HepG2 (cell line): ENCODE results near the gene RBP2. TPM values are rescaled to one million over a fixed set of nuclear protein-coding genes. Genes with fewer than 3 reads are reported as not detected.

Experiments
- ATAC-seq: fragments of 200-7000 bp; cut with Tn5 transposase; 3 replicates; pipeline ENCODE4 v1.9.1; 2020; ENCODE audit warnings: mild to moderate bottlenecking, moderate library complexity
- BruUV-seq: library from RNA; stranded (reverse); fragments of 400-500 nt; replicated peaks from 2 replicates; lab custom pipeline; 2021; lab: Mats Ljungman, UMichigan
- CTCF ChIA-PET: fragments of 300-600 bp; formaldehyde crosslinking; extraction: SDS; loops from one replicate; lab custom pipeline; 2021; ENCODE audit warnings: low total read pairs, inconsistent platforms, low intra/inter-chr PET ratio; lab: Yijun Ruan, JAX
- POLR2A ChIA-PET: fragments of 350-600 bp; sonication (Branson Sonifier 250); formaldehyde crosslinking; loops from one replicate; lab custom pipeline; 2020; ENCODE audit warnings: antibody characterized with exemption, inconsistent platforms; lab: Yijun Ruan, JAX
- DNase-seq: peaks from one replicate; pipeline ENCODE4 v3.0.0-alpha.2; 2015; ENCODE audit warnings: low spot score
- FAIRE-seq: peaks from 3 replicates; lab custom pipeline; 2011; peaks lifted over from hg19 to GRCh38; lab: Jason Lieb, UNC
- H2AFZ ChIP-seq: one replicate; pipeline ENCODE4 v1.6.1; 2011; ENCODE audit warnings: low read length, inconsistent platforms
- H3K27ac ChIP-seq: fragments of 300-600 bp; 3 replicates; pipeline ENCODE4 v1.8.0; 2011; ENCODE audit warnings: mixed run types, mild to moderate bottlenecking, mixed read lengths, low read length, inconsistent platforms; ENCODE audit not compliant: insufficient read depth; ENCODE audit errors: extremely low read length
- H3K27me3 ChIP-seq, 2 experiments: fragments of 200-600 bp in 1 of 2; 2 replicates in 1 of 2; 3 replicates in 1 of 2; pipeline versions ENCODE4 v1.6.0 to v1.8.0; 2011; ENCODE audit warnings: low read length in 2 of 2, mild to moderate bottlenecking in 2 of 2, moderate library complexity in 2 of 2, inconsistent platforms in 1 of 2; ENCODE audit not compliant: insufficient read depth in 2 of 2, control insufficient read depth in 1 of 2
- H3K36me3 ChIP-seq, 2 experiments: fragments of 200-600 bp in 1 of 2; replicated peaks in 1 of 2; 2 replicates in 1 of 2; 3 replicates in 1 of 2; pipeline versions ENCODE4 v1.5.1 to v1.8.0; 2011; ENCODE audit warnings: low read length in 2 of 2, inconsistent platforms in 1 of 2; ENCODE audit not compliant: insufficient read depth in 2 of 2, control insufficient read depth in 1 of 2
- H3K4me1 ChIP-seq: 2 replicates; pipeline ENCODE4 v1.5.1; 2012; ENCODE audit warnings: low read length, inconsistent platforms; ENCODE audit not compliant: insufficient read depth
- H3K4me2 ChIP-seq: 2 replicates; pipeline ENCODE4 v1.6.0; 2011; ENCODE audit warnings: low read depth, low read length, inconsistent platforms
- H3K4me3 ChIP-seq, 3 experiments: fragments of 200-600 bp in 1 of 3; sonication (generic), shearing (Covaris generic) in 1 of 3; replicated peaks in 1 of 3; 2 replicates each; pipeline ENCODE4 v1.5.1; 2011 to 2016; ENCODE audit warnings: low read length in 3 of 3, inconsistent platforms in 2 of 3, low read depth in 2 of 3, mild to moderate bottlenecking in 2 of 3, control low read depth in 1 of 3, mixed read lengths in 1 of 3; ENCODE audit not compliant: insufficient read depth in 1 of 3
- H3K79me2 ChIP-seq: one replicate; pipeline ENCODE4 v1.6.1; 2011; ENCODE audit warnings: low read length, inconsistent platforms; ENCODE audit not compliant: insufficient read depth
- H3K9ac ChIP-seq: 2 replicates; pipeline ENCODE4 v1.6.0; 2011; ENCODE audit warnings: mild to moderate bottlenecking, low read depth, low read length, inconsistent platforms; ENCODE audit not compliant: insufficient read depth
- H3K9me3 ChIP-seq: 2 replicates; pipeline ENCODE4 v1.5.1; 2012; ENCODE audit warnings: mild to moderate bottlenecking, low read length
- H4K20me1 ChIP-seq: 2 replicates; pipeline ENCODE4 v1.6.0; 2011; ENCODE audit warnings: inconsistent platforms, mild to moderate bottlenecking, low read length, moderate library complexity; ENCODE audit not compliant: insufficient read depth
- BCL6 ChIP-seq: IDR thresholded peaks from 2 replicates; pipeline ENCODE4 v1.6.1; 2016; ENCODE audit warnings: missing genetic modification reagents, missing compliant biosample characterization
- CREM ChIP-seq, 2 experiments: sonication (generic) in 1 of 2; formaldehyde crosslinking in 1 of 2; IDR thresholded peaks; 2 replicates each; pipeline versions ENCODE4 v1.4.0 to v1.6.1; 2016 to 2020; ENCODE audit warnings: antibody characterized with exemption in 1 of 2, mild to moderate bottlenecking in 1 of 2, missing genetic modification reagents in 1 of 2
- HHEX ChIP-seq: IDR thresholded peaks from 2 replicates; pipeline ENCODE4 v1.6.1; 2016; ENCODE audit warnings: control low read depth
- IRX3 ChIP-seq: sonication (generic); formaldehyde crosslinking; IDR thresholded peaks from 2 replicates; pipeline ENCODE4 v1.8.1; 2023; ENCODE audit warnings: mild to moderate bottlenecking, low read depth, missing genetic modification reagents, borderline replicate concordance
- MBNL3 ChIP-seq: fragments of 250-450 bp; sonication (Bioruptor Pico); conservative IDR thresholded peaks from 2 replicates; pipeline ENCODE4 v1.8.0; 2022; ENCODE audit warnings: mild to moderate bottlenecking, inconsistent platforms
- PAX8 ChIP-seq: sonication (generic); formaldehyde crosslinking; IDR thresholded peaks from 2 replicates; pipeline ENCODE4 v1.8.0; 2022; ENCODE audit warnings: mild to moderate bottlenecking, missing genetic modification reagents, borderline replicate concordance
- SRF ChIP-seq: IDR thresholded peaks from 2 replicates; pipeline ENCODE4 v1.6.1; 2011; ENCODE audit warnings: mild to moderate bottlenecking, low read depth, low read length, moderate library complexity
- TARDBP ChIP-seq: sonication (generic); formaldehyde crosslinking; IDR thresholded peaks from 2 replicates; pipeline ENCODE4 v1.8.0; 2022; ENCODE audit warnings: mild to moderate bottlenecking, missing genetic modification reagents
- TCF12 ChIP-seq, 2 experiments: fragments of 450-650 bp in 1 of 2; sonication (generic) in 1 of 2; formaldehyde crosslinking in 1 of 2; IDR thresholded peaks; 2 replicates each; pipeline versions ENCODE4 v1.6.1 to v1.8.0; 2017 to 2022; ENCODE audit warnings: antibody characterized with exemption in 1 of 2, mild to moderate bottlenecking in 1 of 2, missing genetic modification reagents in 1 of 2, moderate library complexity in 1 of 2
- ZNF7 ChIP-seq: IDR thresholded peaks from 2 replicates; pipeline ENCODE4 v1.6.1; 2016; ENCODE audit warnings: missing biosample characterization, missing genetic modification reagents
- WGBS: methylation state at CpG from one replicate; pipeline ENCODE4 v1.1.6; 2017; ENCODE audit warnings: low lambda C conversion rate; 5-methylcytosine and 5-hydroxymethylcytosine counted together
- in situ Hi-C: cut with HindIII; loops from 2 replicates; pipeline ENCODE4 v1.10.0; 2017; ENCODE audit warnings: low pct_unique_long_range_greater_than_20kb; ENCODE audit not compliant: extremely low pct_ligation_motif_present
- intact Hi-C: fragments of 100-400 bp; cut with micrococcal nuclease; formaldehyde crosslinking; loops from one replicate; pipeline ENCODE4 v1.10.0; 2022; ENCODE audit not compliant: unreplicated experiment
- polyA plus RNA-seq, 8 experiments: library from polyadenylated mRNA; depleted of rRNA in 3 of 8; stranded (reverse) in 7 of 8; unstranded in 1 of 8; fragments of >200 nt; fragmentation: Illumina TruSeq in 4 of 8; extraction: Trizol in 4 of 8; gene quantifications; 2 replicates each; pipeline versions ENCODE4 v1.2.1 to v1.2.3, GENCODE V29; 2011 to 2016; ENCODE audit warnings: low read depth in 4 of 8, missing spikeins in 1 of 8, mixed read lengths in 1 of 8; ENCODE audit not compliant: insufficient read depth in 1 of 8
- total RNA-seq, 5 experiments: library from RNA; depleted of rRNA; stranded (reverse); fragments of >200 nt; fragmentation: Illumina TruSeq; extraction: Trizol; gene quantifications; 2 replicates each; pipeline ENCODE4 v1.2.3, GENCODE V29; 2016; ENCODE audit warnings: low read depth in 1 of 5
- TF ChIP-seq, protein P1 (sequence below): sonication (generic); formaldehyde crosslinking; IDR thresholded peaks from 2 replicates; pipeline ENCODE4 v1.5.0; 2020; ENCODE audit warnings: mild to moderate bottlenecking, missing genetic modification reagents
- TF ChIP-seq, protein P2 (sequence below): sonication (generic); formaldehyde crosslinking; IDR thresholded peaks from 2 replicates; pipeline ENCODE4 v1.9.0; 2022; ENCODE audit warnings: missing genetic modification reagents, mild to moderate bottlenecking, borderline replicate concordance
- TF ChIP-seq, protein P3 (sequence below): sonication (generic); formaldehyde crosslinking; IDR thresholded peaks from 2 replicates; pipeline ENCODE4 v1.8.1; 2023; ENCODE audit warnings: mild to moderate bottlenecking, missing genetic modification reagents

Gene RBP2
- total and polyA plus RNA-seq, 2 of the 13 experiments (the other 11 are each of a cell fraction or from before 2014, with no cell fraction given) = 0.17 to 2.5 TPM

DNA sequence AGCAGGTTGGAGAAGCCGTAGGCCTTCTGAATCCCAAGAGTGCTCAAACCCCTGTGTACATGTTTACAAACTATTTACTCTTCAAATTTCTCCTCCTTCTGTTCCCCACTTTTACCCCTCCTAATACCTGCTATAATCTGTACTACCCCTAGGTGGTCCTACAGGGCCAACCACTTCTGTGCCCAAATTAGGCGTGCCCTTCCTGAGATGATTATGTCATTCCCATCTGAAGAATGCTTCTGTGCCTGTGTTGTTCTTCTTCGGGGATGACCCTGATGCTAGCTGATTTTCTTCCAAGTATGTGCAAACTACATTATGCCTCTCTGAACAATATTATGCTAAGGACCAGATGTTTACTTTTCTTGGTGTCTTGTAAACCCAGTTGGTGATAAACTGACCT lies 20.5 kb downstream of the RBP2 start:
- Histone ChIP-seq H3K27me3 (no peaks in the 10 kb centered on the region), H2AFZ (no peak overlapping the region), H3K27ac (no peak overlapping the region), H3K4me2 (no peak overlapping the region)
- POLR2A ChIA-PET = no interaction called here
- 68% methylated on average over 3 of the region's 3 CpGs for WGBS
- TF ChIP-seq, protein P1, sequence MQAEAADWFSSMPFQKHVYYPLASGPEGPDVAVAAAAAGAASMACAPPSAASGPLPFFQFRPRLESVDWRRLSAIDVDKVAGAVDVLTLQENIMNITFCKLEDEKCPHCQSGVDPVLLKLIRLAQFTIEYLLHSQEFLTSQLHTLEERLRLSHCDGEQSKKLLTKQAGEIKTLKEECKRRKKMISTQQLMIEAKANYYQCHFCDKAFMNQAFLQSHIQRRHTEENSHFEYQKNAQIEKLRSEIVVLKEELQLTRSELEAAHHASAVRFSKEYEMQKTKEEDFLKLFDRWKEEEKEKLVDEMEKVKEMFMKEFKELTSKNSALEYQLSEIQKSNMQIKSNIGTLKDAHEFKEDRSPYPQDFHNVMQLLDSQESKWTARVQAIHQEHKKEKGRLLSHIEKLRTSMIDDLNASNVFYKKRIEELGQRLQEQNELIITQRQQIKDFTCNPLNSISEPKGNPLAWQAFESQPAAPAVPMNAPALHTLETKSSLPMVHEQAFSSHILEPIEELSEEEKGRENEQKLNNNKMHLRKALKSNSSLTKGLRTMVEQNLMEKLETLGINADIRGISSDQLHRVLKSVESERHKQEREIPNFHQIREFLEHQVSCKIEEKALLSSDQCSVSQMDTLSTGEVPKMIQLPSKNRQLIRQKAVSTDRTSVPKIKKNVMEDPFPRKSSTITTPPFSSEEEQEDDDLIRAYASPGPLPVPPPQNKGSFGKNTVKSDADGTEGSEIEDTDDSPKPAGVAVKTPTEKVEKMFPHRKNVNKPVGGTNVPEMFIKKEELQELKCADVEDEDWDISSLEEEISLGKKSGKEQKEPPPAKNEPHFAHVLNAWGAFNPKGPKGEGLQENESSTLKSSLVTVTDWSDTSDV (CRISPR knock-in tag) = no peak
- peak; percentile 90 for TF ChIP-seq SRF
- TF ChIP-seq, all 625 proteins: peak for 1
- BruUV-seq = no TSS peak
- ATAC-seq (no peak; the same call in 2 of the 3 replicates), FAIRE-seq (no peak), DNase-seq (no peak)
- Histone ChIP-seq H3K9ac (no peak overlapping the region), H4K20me1 (no peaks in the 10 kb centered on the region), H3K4me3 (no peak overlapping the region), H3K36me3 (no peaks in the 10 kb centered on the region), H3K9me3 (no peaks in the 10 kb centered on the region), H3K4me1 (peaks cover 5% of the 10 kb centered on the region; the same call in 1 of the 2 replicates), H3K79me2 (no peaks in the 10 kb centered on the region)
- intact Hi-C loops = no loop called here
- in situ Hi-C loops = no loop called here
- CTCF ChIA-PET = no interaction called here

DNA sequence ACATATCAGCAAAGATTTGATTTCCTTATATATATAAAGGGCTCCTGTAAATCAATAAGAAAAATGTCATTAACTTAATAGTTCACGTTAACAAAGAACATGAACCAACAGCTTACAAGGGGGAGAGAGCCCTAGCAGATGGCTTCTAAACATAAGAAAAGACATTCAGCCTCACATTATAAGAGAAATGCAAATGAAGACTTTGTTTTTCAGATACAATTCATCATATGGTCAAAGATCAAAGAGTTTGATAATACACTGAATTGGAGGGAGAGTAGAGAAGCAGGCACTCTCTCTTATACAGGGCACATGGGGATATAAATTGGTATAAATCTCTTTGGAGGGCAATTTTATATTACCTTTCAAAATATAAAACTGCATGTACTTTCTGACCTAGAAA lies 21.1 kb downstream of the RBP2 start:
- CTCF ChIA-PET = no interaction called here
- peaks cover 11% of the 10 kb centered on the region for H3K4me1 ChIP-seq
- H3K9ac ChIP-seq = no peak overlapping the region
- ATAC-seq (no peak), DNase-seq (no peak), FAIRE-seq (no peak)
- POLR2A ChIA-PET = no interaction called here
- in situ Hi-C loops = no loop called here
- no peaks in the 10 kb centered on the region for H3K27me3 ChIP-seq
- no peak overlapping the region for H2AFZ ChIP-seq
- H3K4me3 ChIP-seq = no peak overlapping the region
- no peaks in the 10 kb centered on the region for H3K79me2 ChIP-seq
- no peak overlapping the region for H3K27ac ChIP-seq
- intact Hi-C loops = no loop called here
- 49% methylated on average over 1 of the region's 1 CpG for WGBS
- H4K20me1 ChIP-seq = no peaks in the 10 kb centered on the region
- H3K36me3 ChIP-seq = no peaks in the 10 kb centered on the region
- H3K4me2 ChIP-seq = no peak overlapping the region
- no peaks in the 10 kb centered on the region for H3K9me3 ChIP-seq
- BruUV-seq = no TSS peak
- no peak for TF ChIP-seq TARDBP (CRISPR knock-in tag)
- TF ChIP-seq, protein P2, sequence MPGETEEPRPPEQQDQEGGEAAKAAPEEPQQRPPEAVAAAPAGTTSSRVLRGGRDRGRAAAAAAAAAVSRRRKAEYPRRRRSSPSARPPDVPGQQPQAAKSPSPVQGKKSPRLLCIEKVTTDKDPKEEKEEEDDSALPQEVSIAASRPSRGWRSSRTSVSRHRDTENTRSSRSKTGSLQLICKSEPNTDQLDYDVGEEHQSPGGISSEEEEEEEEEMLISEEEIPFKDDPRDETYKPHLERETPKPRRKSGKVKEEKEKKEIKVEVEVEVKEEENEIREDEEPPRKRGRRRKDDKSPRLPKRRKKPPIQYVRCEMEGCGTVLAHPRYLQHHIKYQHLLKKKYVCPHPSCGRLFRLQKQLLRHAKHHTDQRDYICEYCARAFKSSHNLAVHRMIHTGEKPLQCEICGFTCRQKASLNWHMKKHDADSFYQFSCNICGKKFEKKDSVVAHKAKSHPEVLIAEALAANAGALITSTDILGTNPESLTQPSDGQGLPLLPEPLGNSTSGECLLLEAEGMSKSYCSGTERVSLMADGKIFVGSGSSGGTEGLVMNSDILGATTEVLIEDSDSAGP (CRISPR knock-in tag) = no peak
- TF ChIP-seq ZNF7 = no peak
- no peak for TF ChIP-seq MBNL3 (CRISPR knock-in tag)
- no peak for TF ChIP-seq BCL6
- TF ChIP-seq, protein P3, sequence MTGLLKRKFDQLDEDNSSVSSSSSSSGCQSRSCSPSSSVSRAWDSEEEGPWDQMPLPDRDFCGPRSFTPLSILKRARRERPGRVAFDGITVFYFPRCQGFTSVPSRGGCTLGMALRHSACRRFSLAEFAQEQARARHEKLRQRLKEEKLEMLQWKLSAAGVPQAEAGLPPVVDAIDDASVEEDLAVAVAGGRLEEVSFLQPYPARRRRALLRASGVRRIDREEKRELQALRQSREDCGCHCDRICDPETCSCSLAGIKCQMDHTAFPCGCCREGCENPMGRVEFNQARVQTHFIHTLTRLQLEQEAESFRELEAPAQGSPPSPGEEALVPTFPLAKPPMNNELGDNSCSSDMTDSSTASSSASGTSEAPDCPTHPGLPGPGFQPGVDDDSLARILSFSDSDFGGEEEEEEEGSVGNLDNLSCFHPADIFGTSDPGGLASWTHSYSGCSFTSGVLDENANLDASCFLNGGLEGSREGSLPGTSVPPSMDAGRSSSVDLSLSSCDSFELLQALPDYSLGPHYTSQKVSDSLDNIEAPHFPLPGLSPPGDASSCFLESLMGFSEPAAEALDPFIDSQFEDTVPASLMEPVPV (CRISPR knock-in tag) = no peak
- no peak for TF ChIP-seq PAX8 (CRISPR knock-in tag)
- no peak for TF ChIP-seq TCF12 (IDR thresholded peaks at IDR 0.05)
- TF ChIP-seq TCF12 (CRISPR knock-in tag; IDR thresholded peaks at IDR 0.05) = no peak
- TF ChIP-seq HHEX (CRISPR knock-in tag) = no peak
- TF ChIP-seq CREM (IDR thresholded peaks at IDR 0.05) = no peak
- no peak for TF ChIP-seq CREM (CRISPR knock-in tag; IDR thresholded peaks at IDR 0.05)
- TF ChIP-seq IRX3 (CRISPR knock-in tag) = no peak
